Colonic mucosa (tissue), 4 donors: ENCODE data around the gene DNMT1. TPM values are rescaled to one million over a fixed set of nuclear protein-coding genes. Genes with fewer than 3 reads are reported as not detected.
"Not testable (repeated sequence)": the region's sequence is repeated elsewhere in the genome, so short reads cannot be mapped to it uniquely, and the experiment has no call there.

Source experiments
- DNase-seq: peaks from one replicate; pipeline ENCODE4 v3.0.0-alpha.2; 2020
- H3K27ac ChIP-seq: fragments of 200-600 bp; one replicate; pipeline ENCODE4 v1.8.0; 2021
- H3K27me3 ChIP-seq: fragments of 200-600 bp; one replicate; pipeline ENCODE4 v1.8.0; 2021
- H3K36me3 ChIP-seq: fragments of 200-600 bp; one replicate; pipeline ENCODE4 v1.8.0; 2021
- H3K4me1 ChIP-seq: fragments of 200-600 bp; one replicate; pipeline ENCODE4 v1.8.0; 2021; ENCODE audit warnings: mild to moderate bottlenecking
- H3K4me3 ChIP-seq: fragments of 200-600 bp; one replicate; pipeline ENCODE4 v1.8.0; 2021
- H3K9ac ChIP-seq, 2 donors: one replicate each; pipeline ENCODE4 v1.7.0; 2013; ENCODE audit warnings: control low read depth in 2 of 2, low read depth in 2 of 2, low read length in 2 of 2
- H3K9me3 ChIP-seq: fragments of 200-600 bp; one replicate; pipeline ENCODE4 v1.8.0; 2021
- CTCF ChIP-seq: fragments of 200-600 bp; IDR thresholded peaks from one replicate; pipeline ENCODE4 v1.8.0; 2022; ENCODE audit warnings: antibody characterized with exemption, mild to moderate bottlenecking
- intact Hi-C: fragments of 100-400 bp; cut with DNase I; formaldehyde crosslinking; loops from one replicate; pipeline ENCODE4 v1.14.1; 2022
- total RNA-seq, 2 donors: library from RNA; stranded (reverse); fragmentation: NEBNext Ultra II Directional in 1 of 2; extraction: Animal tissue kit (Norgen Biotek cat#: 25700) in 1 of 2; gene quantifications; one replicate each; pipeline ENCODE4 v1.2.1, GENCODE V29; 2021
- donor health status: healthy.
- donor health status: DM: no; HTN: no; CAD: no.
- donor health status: DM: no; HTN: no; CAD: no.

Gene DNMT1
- total RNA-seq, 2 donors from 2014 or later, result 36.3 to 139 TPM

- Histone ChIP-seq H3K9ac (no peak overlapping the region), H3K4me1 (no peaks in the 10 kb centered on the region), H3K36me3 (peaks cover 14% of the 10 kb centered on the region), H3K4me3 (no peak overlapping the region), H3K27me3 (no peaks in the 10 kb centered on the region), H3K27ac (no peak overlapping the region), H3K9me3 (no peaks in the 10 kb centered on the region)
- intact Hi-C loops, result no loop called here
- DNase-seq, result no peak
- TF ChIP-seq CTCF, result no peak
These were observed 14.3 kb downstream of the DNMT1 start for GRCh38 chr19:10180459-10180858.

- H3K9me3 ChIP-seq, H3K4me1 ChIP-seq, H3K9ac ChIP-seq, H3K27me3 ChIP-seq, intact Hi-C loops, H3K4me3 ChIP-seq, DNase-seq, H3K27ac ChIP-seq: not testable (repeated sequence)
- peaks cover 14% of the 10 kb centered on the region for H3K36me3 ChIP-seq
These were observed 14.7 kb downstream of the DNMT1 start for GRCh38 chr19:10180024-10180423.

GRCh38 chr19:10173527-10173926 lies 21.2 kb downstream of the DNMT1 start:
- H3K4me1 ChIP-seq, result no peaks in the 10 kb centered on the region
- no peak for DNase-seq
- no peak overlapping the region for H3K4me3 ChIP-seq
- H3K9ac ChIP-seq, result no peak overlapping the region
- no peak for TF ChIP-seq CTCF
- intact Hi-C loops, result no loop called here
- H3K27me3 ChIP-seq, result no peaks in the 10 kb centered on the region
- H3K27ac ChIP-seq, result no peak overlapping the region
- H3K9me3 ChIP-seq, result no peaks in the 10 kb centered on the region
- H3K36me3 ChIP-seq, result peaks cover 7% of the 10 kb centered on the region

GRCh38 chr19:10168386-10168948 lies 26.3 kb downstream of the DNMT1 start:
- intact Hi-C loops, result no loop called here
- no peak overlapping the region for H3K9ac ChIP-seq
- H3K27ac ChIP-seq, result no peak overlapping the region
- H3K4me3 ChIP-seq, result no peak overlapping the region
- TF ChIP-seq CTCF, result no peak
- peaks cover 7% of the 10 kb centered on the region for H3K36me3 ChIP-seq
- DNase-seq, result no peak
- H3K4me1 ChIP-seq, result no peaks in the 10 kb centered on the region
- no peaks in the 10 kb centered on the region for H3K9me3 ChIP-seq
- H3K27me3 ChIP-seq, result no peaks in the 10 kb centered on the region

GRCh38 chr19:10167459-10167858 lies 27.3 kb downstream of the DNMT1 start:
- H3K27me3 ChIP-seq, result no peaks in the 10 kb centered on the region
- no peak overlapping the region for H3K27ac ChIP-seq
- no peak for DNase-seq
- no peak for TF ChIP-seq CTCF
- H3K4me3 ChIP-seq, result no peak overlapping the region
- peaks cover 7% of the 10 kb centered on the region for H3K36me3 ChIP-seq
- no peaks in the 10 kb centered on the region for H3K9me3 ChIP-seq
- H3K9ac ChIP-seq, result no peak overlapping the region
- no peaks in the 10 kb centered on the region for H3K4me1 ChIP-seq
- intact Hi-C loops, result no loop called here

- H3K9me3 ChIP-seq, H3K36me3 ChIP-seq, H3K27me3 ChIP-seq, intact Hi-C loops, H3K4me3 ChIP-seq, H3K9ac ChIP-seq, DNase-seq, H3K27ac ChIP-seq, H3K4me1 ChIP-seq: not testable (repeated sequence)
These were observed 28.3 kb downstream of the DNMT1 start for GRCh38 chr19:10166501-10166900.
